ENCODE measurements around the gene REC8.

The REC8 gene

DNA sequence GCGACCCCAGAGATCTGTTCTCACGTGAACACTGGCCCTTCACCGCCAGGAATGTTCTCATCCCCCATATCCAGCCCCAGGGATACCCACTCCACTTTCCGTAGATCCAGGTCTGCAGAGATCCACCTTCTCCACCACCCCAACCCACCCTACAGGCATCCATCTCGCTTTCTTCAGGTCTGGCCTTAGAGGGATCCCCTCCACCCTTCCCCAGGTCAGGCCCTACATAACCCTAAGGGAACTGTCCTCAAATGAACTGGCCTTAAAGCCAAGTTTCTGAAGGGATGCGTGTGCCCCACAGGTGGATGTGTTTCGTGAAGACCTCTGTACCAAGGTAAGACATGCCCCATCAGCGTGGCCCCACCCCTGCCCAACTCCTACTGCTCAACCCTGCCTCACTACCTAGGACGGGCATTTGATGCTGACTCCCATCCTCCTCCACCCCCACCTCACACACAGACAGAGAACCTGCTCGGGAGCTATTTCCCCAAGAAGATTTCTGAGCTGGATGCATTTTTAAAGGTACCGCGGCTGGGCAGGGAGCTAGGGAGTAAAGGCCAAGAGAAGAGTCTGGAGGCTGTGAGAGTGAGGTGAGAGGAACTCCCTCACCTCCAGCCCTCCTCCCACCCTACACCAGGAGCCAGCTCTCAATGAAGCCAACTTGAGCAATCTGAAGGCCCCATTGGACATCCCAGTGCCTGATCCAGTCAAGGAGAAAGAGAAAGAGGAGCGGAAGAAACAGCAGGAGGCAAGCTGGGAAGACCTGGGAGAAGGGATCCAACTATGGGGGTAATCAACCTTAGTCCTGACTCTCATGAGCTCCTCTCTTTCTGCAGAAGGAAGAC is 35.0 kb upstream of the REC8 start:
- Histone ChIP-seq H3K4me3 (ENCODE audit: low read depth, low read length) (peak overlapping the region; percentile 80), H3K4me1 (no peaks in the 10 kb centered on the region), H3K27me3 (no peaks in the 10 kb centered on the region), H3K9me3 (no peaks in the 10 kb centered on the region), H3K36me3 (peaks cover 16% of the 10 kb centered on the region)
- DNase-seq: no peak
- TF ChIP-seq, protein P1, sequence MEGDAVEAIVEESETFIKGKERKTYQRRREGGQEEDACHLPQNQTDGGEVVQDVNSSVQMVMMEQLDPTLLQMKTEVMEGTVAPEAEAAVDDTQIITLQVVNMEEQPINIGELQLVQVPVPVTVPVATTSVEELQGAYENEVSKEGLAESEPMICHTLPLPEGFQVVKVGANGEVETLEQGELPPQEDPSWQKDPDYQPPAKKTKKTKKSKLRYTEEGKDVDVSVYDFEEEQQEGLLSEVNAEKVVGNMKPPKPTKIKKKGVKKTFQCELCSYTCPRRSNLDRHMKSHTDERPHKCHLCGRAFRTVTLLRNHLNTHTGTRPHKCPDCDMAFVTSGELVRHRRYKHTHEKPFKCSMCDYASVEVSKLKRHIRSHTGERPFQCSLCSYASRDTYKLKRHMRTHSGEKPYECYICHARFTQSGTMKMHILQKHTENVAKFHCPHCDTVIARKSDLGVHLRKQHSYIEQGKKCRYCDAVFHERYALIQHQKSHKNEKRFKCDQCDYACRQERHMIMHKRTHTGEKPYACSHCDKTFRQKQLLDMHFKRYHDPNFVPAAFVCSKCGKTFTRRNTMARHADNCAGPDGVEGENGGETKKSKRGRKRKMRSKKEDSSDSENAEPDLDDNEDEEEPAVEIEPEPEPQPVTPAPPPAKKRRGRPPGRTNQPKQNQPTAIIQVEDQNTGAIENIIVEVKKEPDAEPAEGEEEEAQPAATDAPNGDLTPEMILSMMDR (IDR thresholded peaks at IDR 0.05; ENCODE audit: low read depth, low read length): no peak

DNA sequence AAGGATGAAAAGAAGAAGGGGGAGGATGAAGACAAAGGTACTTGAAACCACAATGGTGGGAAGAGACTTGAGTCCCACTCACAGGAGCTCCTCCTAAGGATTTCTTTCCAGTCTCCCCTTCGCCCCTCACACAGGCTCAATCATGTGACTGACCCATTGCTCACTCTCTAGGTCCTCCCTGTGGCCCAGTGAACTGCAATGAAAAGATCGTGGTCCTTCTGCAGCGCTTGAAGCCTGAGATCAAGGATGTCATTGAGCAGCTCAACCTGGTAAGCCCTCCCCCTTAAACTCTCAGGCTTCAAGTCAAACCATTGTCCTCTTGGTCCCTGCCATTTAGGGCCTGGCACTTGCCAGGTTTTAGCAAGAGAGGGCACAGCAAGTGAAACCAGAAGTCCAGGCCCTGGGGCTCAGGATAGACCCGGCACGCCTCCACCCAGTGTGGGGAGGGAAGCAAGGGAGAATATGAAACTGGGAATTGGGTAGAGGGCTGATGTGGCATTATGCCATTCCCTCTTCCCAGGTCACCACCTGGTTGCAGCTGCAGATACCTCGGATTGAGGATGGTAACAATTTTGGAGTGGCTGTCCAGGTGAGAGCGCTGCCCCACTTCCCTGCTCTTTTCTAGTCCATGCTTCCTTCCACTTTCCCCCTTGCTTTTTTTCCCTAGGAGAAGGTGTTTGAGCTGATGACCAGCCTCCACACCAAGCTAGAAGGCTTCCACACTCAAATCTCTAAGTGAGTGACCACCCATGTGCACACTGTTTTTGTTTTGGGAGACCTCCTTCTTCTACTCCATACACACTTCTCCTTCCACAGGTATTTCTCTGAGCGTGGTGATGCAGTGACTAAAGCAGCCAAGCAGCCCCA is 34.1 kb upstream of the REC8 start:
- Histone ChIP-seq H3K4me3 (ENCODE audit: low read depth, low read length) (no peak overlapping the region), H3K4me1 (no peaks in the 10 kb centered on the region), H3K27me3 (no peaks in the 10 kb centered on the region), H3K36me3 (peaks cover 16% of the 10 kb centered on the region), H3K9me3 (no peaks in the 10 kb centered on the region)
- no peak for DNase-seq
- TF ChIP-seq, protein P1 (IDR thresholded peaks at IDR 0.05; ENCODE audit: low read depth, low read length): no peak

DNA sequence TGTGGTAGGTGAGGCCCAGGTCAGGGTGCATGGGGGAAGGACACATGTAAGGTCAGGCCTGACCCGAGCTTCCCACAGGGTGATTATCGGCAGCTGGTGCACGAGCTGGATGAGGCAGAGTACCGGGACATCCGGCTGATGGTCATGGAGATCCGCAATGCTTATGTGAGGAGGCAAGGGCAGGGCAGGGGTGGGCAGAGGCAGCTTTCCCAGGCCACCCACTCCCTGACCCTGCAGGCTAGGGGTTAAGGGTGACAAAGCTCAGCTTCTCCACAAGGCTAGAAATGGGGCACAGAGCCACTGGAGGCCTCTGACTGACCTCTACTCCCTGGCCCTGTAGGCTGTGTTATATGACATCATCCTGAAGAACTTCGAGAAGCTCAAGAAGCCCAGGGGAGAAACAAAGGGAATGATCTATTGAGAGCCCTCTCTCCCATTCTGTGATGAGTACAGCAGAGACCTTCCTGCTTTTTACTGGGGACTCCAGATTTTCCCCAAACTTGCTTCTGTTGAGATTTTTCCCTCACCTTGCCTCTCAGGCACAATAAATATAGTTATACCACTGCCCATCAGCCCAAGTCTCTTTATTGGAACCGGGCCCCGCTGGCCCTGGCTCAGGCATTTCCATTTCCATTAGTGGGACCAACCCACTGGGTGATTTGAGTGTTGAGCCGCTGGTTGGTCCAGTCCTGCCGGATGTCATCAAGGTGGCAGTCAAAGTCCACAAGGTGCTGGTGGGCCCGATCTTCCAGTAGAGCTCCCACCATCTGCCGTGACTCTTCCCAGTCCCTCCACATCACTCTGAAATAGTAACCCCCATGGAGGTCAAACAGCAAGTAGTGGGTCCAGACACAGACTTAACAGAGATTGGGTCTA is 33.2 kb upstream of the REC8 start:
- no peaks in the 10 kb centered on the region for H3K9me3 ChIP-seq
- peaks cover 16% of the 10 kb centered on the region for H3K36me3 ChIP-seq
- TF ChIP-seq, protein P1 (IDR thresholded peaks at IDR 0.05; ENCODE audit: low read depth, low read length): no peak
- H3K27me3 ChIP-seq: no peaks in the 10 kb centered on the region
- no peak overlapping the region for H3K4me3 ChIP-seq (ENCODE audit: low read depth, low read length)
- H3K4me1 ChIP-seq: no peaks in the 10 kb centered on the region
- DNase-seq: no peak

DNA sequence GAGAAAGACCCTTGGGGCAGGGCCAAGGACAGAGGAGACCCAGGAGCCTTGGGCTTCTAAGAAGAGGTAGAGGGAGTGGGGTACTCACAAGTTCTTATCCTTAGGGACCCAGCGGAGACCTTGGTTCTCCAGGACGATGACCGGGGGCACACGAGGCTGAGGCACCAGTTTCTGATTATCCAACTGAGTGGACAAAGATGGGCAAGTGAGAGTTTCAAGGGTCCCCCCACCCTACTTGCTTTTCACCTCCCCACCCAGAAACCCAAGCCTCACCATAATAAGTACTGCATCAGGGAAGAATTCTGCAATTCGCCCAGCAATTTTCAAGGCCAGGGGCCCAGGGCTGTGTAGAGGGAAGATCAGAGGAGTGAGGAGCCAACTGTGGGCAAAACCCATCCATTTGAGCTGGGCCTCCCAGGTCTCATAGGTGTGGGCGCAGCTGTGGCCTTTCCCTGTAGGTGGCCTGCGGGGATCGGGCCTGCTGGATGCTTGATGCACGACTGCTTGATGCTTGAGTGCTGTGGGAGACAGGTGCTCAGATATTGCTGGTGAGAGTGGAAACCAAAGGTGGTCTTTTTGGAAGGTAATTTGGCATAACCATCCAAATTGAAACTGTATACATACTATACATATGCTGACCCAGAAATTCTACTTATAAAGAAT is 32.5 kb upstream of the REC8 start:
- no peaks in the 10 kb centered on the region for H3K4me1 ChIP-seq
- H3K36me3 ChIP-seq: peaks cover 16% of the 10 kb centered on the region
- DNase-seq: no peak
- no peaks in the 10 kb centered on the region for H3K9me3 ChIP-seq
- no peaks in the 10 kb centered on the region for H3K27me3 ChIP-seq
- TF ChIP-seq, protein P1 (IDR thresholded peaks at IDR 0.05; ENCODE audit: low read depth, low read length): no peak
- H3K4me3 ChIP-seq (ENCODE audit: low read depth, low read length): peak overlapping the region; percentile 95

DNA sequence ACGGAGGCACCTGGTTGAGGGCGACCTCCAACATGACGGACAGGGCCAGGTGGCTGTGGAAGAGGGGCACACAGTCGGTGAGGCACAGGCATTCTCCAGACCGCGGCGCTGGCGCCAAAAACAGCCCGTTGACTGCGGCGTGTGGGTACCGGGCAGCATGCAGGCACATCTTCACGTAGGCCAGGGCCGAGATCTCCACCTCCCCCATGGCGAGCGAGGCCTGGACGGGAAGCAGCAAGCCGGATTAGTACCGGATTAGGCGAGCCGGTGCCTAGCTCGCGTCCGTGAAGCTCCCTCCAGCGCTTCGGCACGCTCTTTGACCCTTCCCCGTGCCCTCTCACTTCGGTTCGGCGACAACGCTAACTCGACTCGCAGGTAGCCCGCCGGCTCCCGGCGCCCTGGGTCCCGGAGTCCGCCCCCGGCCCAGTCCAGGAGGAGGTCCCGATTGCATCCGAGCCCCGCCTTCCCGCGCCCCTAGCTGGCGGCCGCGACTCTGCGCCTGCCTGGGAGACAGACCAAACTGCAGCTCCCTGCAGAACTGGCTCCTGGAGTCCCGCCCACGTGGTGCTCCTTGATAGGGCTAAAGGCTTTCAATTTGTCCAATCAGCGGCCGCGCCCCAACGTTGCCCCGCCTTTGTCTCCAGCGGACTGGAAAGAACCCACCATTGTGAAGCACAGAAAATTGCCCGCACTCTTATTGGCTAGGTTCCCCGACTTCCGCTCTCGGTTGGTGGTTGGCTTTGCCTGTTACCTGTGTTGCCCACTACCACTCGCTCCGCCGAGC is 30.6 kb upstream of the REC8 start, which contains the start of gene EMC9:
EMC9 (minus strand) TSS at position 495 of the 784 bp plus-strand sequence; CDS start at position 208, 287 bp downstream.
- Histone ChIP-seq H3K4me3 (ENCODE audit: low read depth, low read length) (peak within 1 kb of the TSS; percentile 95), H3K9me3 (no peaks in the 10 kb centered on the region), H3K27me3 (no peaks in the 10 kb centered on the region), H3K4me1 (no peaks in the 10 kb centered on the region), H3K36me3 (peaks cover 16% of the 10 kb centered on the region)
- TF ChIP-seq, protein P1 (IDR thresholded peaks at IDR 0.05; ENCODE audit: low read depth, low read length): peak; percentile 27
- DNase-seq: peak; percentile 100
